Thymus (tissue), 11 donors: ENCODE data around the gene HNRNPAB. TPM values are rescaled to one million over a fixed set of nuclear protein-coding genes. Genes with fewer than 3 reads are reported as not detected.
A peak's percentile ranks its signal among the peaks of the same experiment; 100 is the strongest.
"Not testable (repeated sequence)": the region's sequence is repeated elsewhere in the genome, so short reads cannot be mapped to it uniquely, and the experiment has no call there.

Experiments used
- DNase-seq, 9 donors: peaks; one replicate each; pipeline ENCODE4 v3.0.0-alpha.2; 2013; ENCODE audit warnings: low spot score in 9 of 9, low read depth in 6 of 9, missing footprints in 1 of 9
- H3K27ac ChIP-seq, 2 donors: one replicate each; pipeline ENCODE4 v1.5.1; 2013; ENCODE audit warnings: control low read depth in 1 of 2, low read depth in 1 of 2, low read length in 1 of 2, mild to moderate bottlenecking in 1 of 2, moderate library complexity in 1 of 2
- H3K27me3 ChIP-seq, 2 donors: one replicate each; pipeline ENCODE4 v1.5.1; 2013; ENCODE audit warnings: low read length in 1 of 2; ENCODE audit not compliant: control insufficient read depth in 2 of 2, insufficient read depth in 1 of 2
- H3K36me3 ChIP-seq, 2 donors: one replicate each; pipeline ENCODE4 v1.5.1; 2013; ENCODE audit warnings: low read length in 1 of 2, mild to moderate bottlenecking in 1 of 2, moderate library complexity in 1 of 2; ENCODE audit not compliant: control insufficient read depth in 2 of 2, insufficient read depth in 2 of 2
- H3K4me1 ChIP-seq, 2 donors: one replicate each; pipeline ENCODE4 v1.5.1; 2013; ENCODE audit warnings: low read length in 2 of 2; ENCODE audit not compliant: control insufficient read depth in 2 of 2, insufficient read depth in 2 of 2
- H3K4me3 ChIP-seq, 2 donors: one replicate each; pipeline ENCODE4 v1.5.1; 2013; ENCODE audit warnings: low read length in 2 of 2, control low read depth in 1 of 2, mild to moderate bottlenecking in 1 of 2
- H3K9me3 ChIP-seq, 2 donors: one replicate each; pipeline ENCODE4 v1.5.1; 2013; ENCODE audit warnings: low read length in 1 of 2, mild to moderate bottlenecking in 1 of 2; ENCODE audit not compliant: control insufficient read depth in 2 of 2, insufficient read depth in 1 of 2
- WGBS: extraction: QIAGEN DNeasy Blood & Tissue Kit; methylation state at CpG from one replicate; pipeline ENCODE4 v1.1.7; 2013; 5-methylcytosine and 5-hydroxymethylcytosine counted together
- polyA plus RNA-seq: library from polyadenylated mRNA; stranded (reverse); fragments of 200-250 nt; gene quantifications from one replicate; pipeline ENCODE4 v1.2.3, GENCODE V29; 2013
- total RNA-seq: library from RNA; stranded (reverse); fragments of 120-200 nt; gene quantifications from one replicate; pipeline ENCODE4 v1.2.4, GENCODE V29; 2013
- donor health status: healthy.

Gene HNRNPAB
- total and polyA plus RNA-seq, 2 donors = 86.1 to 146 TPM

DNA sequence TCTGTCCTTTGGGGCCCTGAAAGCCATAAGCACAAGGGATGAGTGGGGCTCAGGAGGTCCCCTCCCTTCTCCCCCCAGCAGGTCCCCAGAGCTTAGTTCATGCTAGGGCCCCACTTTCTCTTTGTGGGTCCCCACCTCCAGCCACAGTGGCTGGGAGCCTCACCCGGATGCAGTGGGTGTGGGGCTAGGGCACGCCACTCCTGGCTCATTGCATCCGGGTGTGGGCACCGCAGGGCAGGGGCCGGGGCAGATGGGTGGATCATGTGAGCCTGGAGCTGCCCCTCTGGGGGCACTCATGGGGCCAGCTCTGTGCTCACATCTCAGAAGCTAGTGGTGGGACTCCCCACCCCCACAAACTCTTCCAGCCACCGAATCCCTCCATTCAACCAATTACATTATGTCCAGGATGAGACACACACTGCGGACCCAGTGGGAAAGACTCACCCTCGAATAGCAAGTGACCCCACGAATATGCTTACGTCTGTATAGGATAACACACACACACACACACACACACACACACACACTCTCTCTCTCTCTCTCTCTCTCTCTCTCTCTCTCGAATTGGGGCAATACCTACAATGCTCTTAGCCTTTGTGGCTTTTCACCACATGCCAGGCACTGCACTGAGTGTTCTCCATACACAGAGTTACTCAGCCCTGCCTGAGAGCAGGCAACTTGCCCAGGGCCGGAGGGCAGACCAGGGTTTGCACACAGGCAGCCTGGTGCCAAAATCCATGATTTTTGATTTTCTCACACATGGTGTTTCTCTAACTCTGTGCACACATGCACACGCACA, 45.1 kb downstream of the HNRNPAB start:
- Histone ChIP-seq H3K36me3 (no peaks in the 10 kb centered on the region), H3K9me3 (no peaks in the 10 kb centered on the region), H3K27me3 (no peaks in the 10 kb centered on the region), H3K4me1 (peaks cover 2 to 10% of the 10 kb centered on the region in 2 donors), H3K4me3 (no peak overlapping the region), H3K27ac (no peak overlapping the region)
- 56% methylated on average over 13 of the region's 13 CpGs for WGBS
- DNase-seq = peak in 2 of 9 donors; percentile 24 to 53

DNA sequence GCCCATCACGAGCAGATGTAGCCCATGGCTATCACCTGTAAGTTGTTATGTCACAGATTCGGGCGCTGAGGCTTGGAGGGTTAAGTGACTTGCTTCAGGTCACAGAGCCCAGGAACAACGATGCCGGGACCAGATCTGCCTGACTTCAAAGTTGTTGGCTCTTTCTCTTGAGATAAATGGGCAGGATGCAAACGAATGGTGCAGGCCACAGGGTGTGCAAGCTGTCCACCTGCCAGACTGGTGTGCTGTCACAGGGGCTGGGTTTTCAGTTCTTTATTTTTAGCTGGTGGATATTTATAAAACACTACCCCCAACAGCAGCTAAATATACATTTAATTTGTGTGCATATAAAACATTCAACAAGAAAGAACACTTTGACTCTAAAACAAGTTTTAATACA, 45.9 kb downstream of the HNRNPAB start:
- Histone ChIP-seq H3K9me3 (no peaks in the 10 kb centered on the region), H3K36me3 (no peaks in the 10 kb centered on the region), H3K27me3 (no peaks in the 10 kb centered on the region), H3K27ac (no peak overlapping the region), H3K4me1 (peaks cover 2 to 10% of the 10 kb centered on the region in 2 donors), H3K4me3 (no peak overlapping the region)
- no peak for DNase-seq
- 85% methylated on average over 6 of the region's 6 CpGs for WGBS

DNA sequence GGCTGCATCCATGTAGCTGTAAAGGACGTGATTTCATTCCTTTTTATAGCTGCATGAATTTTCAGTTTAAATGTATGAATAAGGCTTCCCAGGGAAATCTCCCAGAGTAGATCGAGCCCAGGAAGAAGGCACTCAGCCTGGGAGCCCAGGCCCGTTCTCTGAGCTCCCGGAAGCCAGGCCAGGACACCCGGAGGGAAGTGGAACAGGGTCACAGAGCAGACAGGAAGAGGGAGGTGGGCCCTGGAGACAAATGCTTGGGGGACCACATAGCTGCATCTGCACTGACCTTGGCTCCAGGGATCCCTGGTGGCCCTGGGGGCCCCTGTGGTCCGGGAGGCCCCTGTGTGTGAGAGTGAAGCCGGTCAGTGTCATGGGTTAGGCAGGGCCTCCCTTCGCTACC, 47.9 kb downstream of the HNRNPAB start:
- WGBS = 75% methylated on average over 8 of the region's 8 CpGs
- Histone ChIP-seq H3K4me1 (peaks cover 2 to 8% of the 10 kb centered on the region in 2 donors), H3K9me3 (no peaks in the 10 kb centered on the region), H3K4me3 (no peak overlapping the region), H3K27ac (no peak overlapping the region), H3K27me3 (no peaks in the 10 kb centered on the region), H3K36me3 (no peaks in the 10 kb centered on the region)
- DNase-seq = no peak

DNA sequence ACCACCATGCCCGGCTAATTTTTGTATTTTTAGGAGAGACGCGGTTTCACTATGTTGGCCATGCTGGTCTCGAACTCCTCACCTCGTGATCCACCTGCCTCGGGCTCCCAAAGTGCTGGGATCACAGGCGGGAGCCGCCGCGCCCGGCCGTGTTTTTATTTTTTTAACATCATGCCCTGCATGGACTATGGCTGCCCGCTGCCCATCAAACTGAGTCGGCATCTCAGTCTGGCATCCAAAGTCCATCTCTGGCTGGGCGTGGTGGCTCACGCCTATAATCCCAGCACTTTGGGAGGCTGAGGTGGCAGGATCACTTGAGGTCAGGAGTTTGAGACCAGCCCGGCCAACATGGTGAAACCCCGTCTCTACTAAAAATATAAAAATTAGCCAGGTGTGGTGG, 49.3 kb downstream of the HNRNPAB start:
- H3K36me3 ChIP-seq, H3K4me1 ChIP-seq, H3K27ac ChIP-seq, H3K27me3 ChIP-seq, H3K9me3 ChIP-seq, DNase-seq, H3K4me3 ChIP-seq: not testable (repeated sequence)
- WGBS = 92% methylated on average over 18 of the region's 18 CpGs

DNA sequence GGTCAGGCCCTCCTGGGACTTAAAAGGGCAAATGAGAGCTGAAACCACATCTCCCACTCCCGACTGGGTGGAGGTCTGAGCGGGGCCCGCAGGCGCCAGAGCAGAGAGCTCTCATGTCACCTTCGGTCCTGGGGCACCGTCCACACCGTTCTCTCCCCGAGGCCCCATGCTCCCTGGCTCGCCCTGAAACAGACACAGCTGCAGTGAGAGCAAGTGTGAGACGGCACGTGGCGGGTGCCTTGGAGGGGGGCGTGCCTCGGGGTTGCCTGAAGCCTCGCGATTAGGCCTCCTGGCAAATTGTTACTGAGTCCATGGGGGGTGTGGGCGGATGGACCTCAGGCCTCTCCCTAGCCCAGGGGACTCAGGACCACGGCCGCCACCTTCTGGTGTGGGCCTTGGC, 52.4 kb downstream of the HNRNPAB start:
- Histone ChIP-seq H3K36me3 (no peaks in the 10 kb centered on the region), H3K4me1 (no peaks in the 10 kb centered on the region), H3K4me3 (no peak overlapping the region), H3K27ac (no peak overlapping the region), H3K9me3 (no peaks in the 10 kb centered on the region), H3K27me3 (no peaks in the 10 kb centered on the region)
- no peak for DNase-seq
- WGBS = 93% methylated on average over 19 of the region's 19 CpGs

DNA sequence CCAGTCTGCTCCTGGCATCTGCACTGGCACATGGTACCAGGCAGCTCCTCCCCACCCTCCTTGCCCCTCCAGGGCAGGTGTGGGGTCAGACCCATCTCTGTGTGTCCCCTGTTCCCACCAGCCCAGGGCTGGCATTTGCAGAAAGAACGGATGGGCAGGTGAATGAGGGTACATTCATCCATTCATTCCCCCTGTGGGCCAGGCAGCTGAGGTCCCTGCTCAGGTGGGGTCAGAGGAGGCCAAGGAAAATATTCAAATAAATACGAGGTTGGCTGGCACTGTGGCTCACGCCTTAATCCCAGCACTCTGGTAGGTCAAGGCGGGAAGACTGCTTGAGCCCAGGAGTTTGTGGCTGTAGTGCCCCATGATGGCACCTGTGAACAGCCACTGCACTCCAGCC, 53.3 kb downstream of the HNRNPAB start:
- Histone ChIP-seq H3K9me3 (no peaks in the 10 kb centered on the region), H3K27ac (no peak overlapping the region), H3K4me1 (no peaks in the 10 kb centered on the region), H3K4me3 (no peak overlapping the region), H3K27me3 (no peaks in the 10 kb centered on the region), H3K36me3 (no peaks in the 10 kb centered on the region)
- 96% methylated on average over 4 of the region's 4 CpGs for WGBS
- no peak for DNase-seq

DNA sequence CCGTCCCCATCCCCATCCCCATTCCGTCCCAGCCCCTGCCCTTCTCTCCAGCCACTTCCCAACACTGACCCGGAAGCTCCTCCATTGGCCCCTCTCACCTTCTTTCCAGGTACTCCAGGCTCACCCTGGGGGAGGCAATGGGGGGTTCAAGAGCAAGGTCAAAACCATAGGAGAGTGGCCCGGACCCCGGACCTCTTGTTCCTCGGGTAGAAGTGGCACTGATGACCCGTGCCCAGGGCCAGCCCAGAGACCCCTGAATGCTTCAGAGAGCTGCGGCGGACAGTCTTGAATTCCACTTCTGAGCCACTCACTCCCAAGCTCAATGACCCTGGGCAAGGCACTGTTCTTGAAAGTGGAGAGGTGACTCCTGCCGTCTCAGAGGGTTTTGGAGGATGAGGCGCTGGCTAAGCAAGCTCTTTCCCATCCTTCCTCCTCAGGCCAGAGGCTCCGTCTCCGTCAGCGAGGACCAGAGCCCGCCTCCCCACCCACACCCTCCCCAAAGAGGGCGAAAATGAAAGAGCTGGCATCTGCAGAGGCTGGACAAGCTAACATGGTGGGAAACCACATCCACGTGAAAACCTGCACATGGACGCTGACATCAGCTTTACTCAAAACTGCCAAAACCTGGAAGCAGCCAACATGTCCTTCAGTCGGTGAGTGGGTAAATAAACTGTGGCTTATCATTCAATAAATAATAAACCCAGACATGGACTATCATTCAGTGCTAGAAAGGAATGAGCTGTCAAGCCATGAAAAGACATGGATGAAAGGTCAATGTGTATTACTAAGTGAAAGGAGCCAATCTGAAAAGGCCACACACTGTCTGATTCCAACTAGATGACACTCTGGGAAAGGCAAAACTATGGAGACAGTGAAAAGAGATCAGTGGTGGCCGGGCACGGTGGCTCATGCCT, 55.5 kb downstream of the HNRNPAB start:
- Histone ChIP-seq H3K4me1 (no peaks in the 10 kb centered on the region), H3K27ac (no peak overlapping the region), H3K27me3 (no peaks in the 10 kb centered on the region), H3K36me3 (no peaks in the 10 kb centered on the region), H3K9me3 (no peaks in the 10 kb centered on the region), H3K4me3 (no peak overlapping the region)
- no peak for DNase-seq
- 77% methylated on average over 21 of the region's 21 CpGs for WGBS
